Neuronal stem cell (in vitro differentiated cells): ENCODE results near the gene ZNF512B.

ENCODE experiments used
- DNase-seq: peaks from one replicate; pipeline ENCODE4 v3.0.0-alpha.2; 2013; ENCODE audit warnings: low spot score
- H2AFZ ChIP-seq: one replicate; pipeline ENCODE4 v1.6.1; 2013; ENCODE audit warnings: mild to moderate bottlenecking, low read length, inconsistent platforms
- H2AK5ac ChIP-seq: 2 replicates; pipeline ENCODE4 v1.6.1; 2013; ENCODE audit warnings: low read depth, mild to moderate bottlenecking, inconsistent platforms, low read length, moderate library complexity, mixed read lengths
- H2BK120ac ChIP-seq: 2 replicates; pipeline ENCODE4 v1.6.1; 2013; ENCODE audit warnings: low read depth, mild to moderate bottlenecking, inconsistent platforms, low read length, moderate library complexity, mixed read lengths
- H2BK12ac ChIP-seq: one replicate; pipeline ENCODE4 v1.6.1; 2013; ENCODE audit warnings: low read length, inconsistent platforms
- H2BK15ac ChIP-seq: 2 replicates; pipeline ENCODE4 v1.6.1; 2013; ENCODE audit warnings: mild to moderate bottlenecking, low read length, inconsistent platforms, mixed read lengths
- H2BK5ac ChIP-seq: one replicate; pipeline ENCODE4 v1.6.1; 2013; ENCODE audit warnings: inconsistent platforms, mild to moderate bottlenecking, low read length, moderate library complexity
- H3K14ac ChIP-seq: one replicate; pipeline ENCODE4 v1.6.1; 2013; ENCODE audit warnings: low read length, inconsistent platforms
- H3K18ac ChIP-seq: 2 replicates; pipeline ENCODE4 v1.6.1; 2013; ENCODE audit warnings: low read length, inconsistent platforms
- H3K23ac ChIP-seq: 2 replicates; pipeline ENCODE4 v1.6.1; 2013; ENCODE audit warnings: low read depth, mild to moderate bottlenecking, mixed read lengths, low read length, inconsistent platforms; ENCODE audit not compliant: poor library complexity
- H3K27ac ChIP-seq: replicated peaks from 3 replicates; pipeline ENCODE4 v1.5.1; 2013; ENCODE audit warnings: low read length, inconsistent platforms
- H3K27me3 ChIP-seq, 3 experiments: 2 replicates each; pipeline ENCODE4 v1.6.1; 2013; ENCODE audit warnings: low read length in 3 of 3, mild to moderate bottlenecking in 2 of 3, inconsistent platforms in 1 of 3, low read depth in 1 of 3, mixed read lengths in 1 of 3, moderate library complexity in 1 of 3; ENCODE audit not compliant: control insufficient read depth in 3 of 3, insufficient read depth in 3 of 3
- H3K36me3 ChIP-seq, 2 donors: replicated peaks in 1 of 2; 2 replicates each; pipeline ENCODE4 v1.6.1; 2013; ENCODE audit warnings: low read length in 2 of 2; ENCODE audit not compliant: control insufficient read depth in 2 of 2, insufficient read depth in 2 of 2
- H3K4ac ChIP-seq: 2 replicates; pipeline ENCODE4 v1.6.1; 2013; ENCODE audit warnings: inconsistent platforms, mild to moderate bottlenecking, low read length, moderate library complexity
- H3K4me1 ChIP-seq, 2 donors: 1 replicate in 1 of 2; 2 replicates in 1 of 2; pipeline ENCODE4 v1.6.1; 2013; ENCODE audit warnings: low read length in 2 of 2, low read depth in 1 of 2; ENCODE audit not compliant: control insufficient read depth in 2 of 2, insufficient read depth in 1 of 2
- H3K4me2 ChIP-seq: one replicate; pipeline ENCODE4 v1.6.1; 2013; ENCODE audit warnings: mild to moderate bottlenecking, low read length, inconsistent platforms; ENCODE audit not compliant: insufficient read depth, poor library complexity, severe bottlenecking
- H3K4me3 ChIP-seq, 2 donors: 2 replicates each; pipeline ENCODE4 v1.5.1; 2013; ENCODE audit warnings: low read length in 2 of 2, mild to moderate bottlenecking in 2 of 2, inconsistent platforms in 1 of 2, moderate library complexity in 1 of 2
- H3K79me1 ChIP-seq: one replicate; pipeline ENCODE4 v1.6.1; 2013; ENCODE audit warnings: low read depth, mild to moderate bottlenecking, inconsistent platforms, low read length, moderate library complexity
- H3K9ac ChIP-seq: one replicate; pipeline ENCODE4 v1.6.1; 2013; ENCODE audit warnings: mild to moderate bottlenecking, low read depth, low read length, inconsistent platforms; ENCODE audit not compliant: poor library complexity
- H3K9me3 ChIP-seq, 2 donors: replicated peaks in 1 of 2; 2 replicates each; pipeline versions ENCODE3 to v1.6.1; 2013; ENCODE audit warnings: low read length in 2 of 2, mild to moderate bottlenecking in 2 of 2, inconsistent platforms in 1 of 2, low read depth in 1 of 2, mixed read lengths in 1 of 2, moderate library complexity in 1 of 2; ENCODE audit not compliant: control insufficient read depth in 2 of 2, insufficient read depth in 1 of 2
- H4K8ac ChIP-seq: one replicate; pipeline ENCODE4 v1.6.1; 2013; ENCODE audit warnings: low read depth, mild to moderate bottlenecking, inconsistent platforms, low read length, moderate library complexity
- H4K91ac ChIP-seq: one replicate; pipeline ENCODE4 v1.6.1; 2013; ENCODE audit warnings: low read length, low read depth, mild to moderate bottlenecking, inconsistent platforms; ENCODE audit not compliant: poor library complexity
- WGBS, 2 donors: extraction: QIAGEN DNeasy Blood & Tissue Kit; methylation state at CpG; one replicate each; pipeline ENCODE4 v1.1.7; 2013; ENCODE audit warnings: missing lambda C conversion rate in 2 of 2, mixed read lengths in 1 of 2; ENCODE audit not compliant: insufficient read length in 2 of 2, insufficient replicate concordance in 1 of 2; ENCODE audit errors: extremely low coverage in 2 of 2; 5-methylcytosine and 5-hydroxymethylcytosine counted together

ZNF512B gene

GRCh38 chr20:63955827-63956663, 13.7 kb downstream of the ZNF512B start, which contains the start of gene UCKL1:
Gene UCKL1, minus strand, starts transcription at chr20:63956416. Its CDS starts 44 bp downstream, at chr20:63956372.
- peak within 1 kb of the TSS; percentile 89 for H3K4ac ChIP-seq
- no CpG with 5 or more reads among the region's 105 CpGs for WGBS, 2 donors

DNA sequence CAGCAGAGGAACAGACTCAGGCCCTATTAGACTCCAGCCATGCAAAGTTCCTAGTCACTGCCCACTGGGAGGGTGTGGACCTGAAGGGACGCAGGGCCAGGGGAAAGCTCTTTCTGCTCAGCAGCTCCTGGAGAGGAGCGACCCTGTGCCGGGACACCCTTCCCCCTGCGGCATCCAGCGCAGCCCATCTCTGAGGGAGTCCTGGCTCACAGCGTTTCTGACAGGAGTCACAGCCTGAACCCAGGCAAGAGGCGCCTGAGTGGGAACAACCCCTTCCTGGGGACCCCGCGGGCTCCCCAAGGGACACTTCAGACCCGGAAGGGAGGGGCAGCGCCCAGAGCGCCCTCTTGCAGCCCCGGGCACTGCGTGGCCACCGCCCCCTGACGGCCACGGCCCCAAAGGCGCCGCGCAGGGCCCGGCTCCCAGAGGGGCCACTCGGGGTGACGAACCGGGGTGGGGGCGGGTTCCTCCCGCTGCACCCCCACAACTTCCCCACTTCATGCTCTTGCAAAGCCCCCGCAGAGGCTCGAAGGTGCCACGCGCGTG, 14.4 kb downstream of the ZNF512B start:
- peak overlapping the region; percentile 97 for H3K14ac ChIP-seq
- peak overlapping the region; percentile 99 for H2AK5ac ChIP-seq
- peak overlapping the region; percentile 99 for H3K18ac ChIP-seq
- DNase-seq: no peak
- H2BK5ac ChIP-seq: peak overlapping the region; percentile 97
- H3K36me3 ChIP-seq: peaks cover 13 to 37% of the 10 kb centered on the region in 2 donors
- H3K27me3 ChIP-seq: no peaks in the 10 kb centered on the region
- H3K23ac ChIP-seq: peak overlapping the region; percentile 97
- peaks cover 31% of the 10 kb centered on the region for H3K79me1 ChIP-seq
- peak overlapping the region; percentile 100 for H3K9ac ChIP-seq
- H2BK120ac ChIP-seq: no peak overlapping the region
- H3K9me3 ChIP-seq: no peaks in the 10 kb centered on the region
- H3K4me2 ChIP-seq: peak overlapping the region; percentile 83
- H2BK12ac ChIP-seq: peak overlapping the region; percentile 58
- no peak overlapping the region for H4K8ac ChIP-seq
- peak overlapping the region; percentile 95 for H2AFZ ChIP-seq
- peak overlapping the region; percentile 84 for H2BK15ac ChIP-seq
- peak overlapping the region; percentile 85 to 96 for H3K4me3 ChIP-seq
- peak overlapping the region; percentile 89 for H3K4ac ChIP-seq
- no peak overlapping the region for H3K27ac ChIP-seq
- peaks cover 24 to 27% of the 10 kb centered on the region in 2 donors for H3K4me1 ChIP-seq
- WGBS, 2 donors: no CpG with 5 or more reads among the region's 31 CpGs
- H4K91ac ChIP-seq: no peak overlapping the region

More at GRCh38 chr20:63955827-63956663, 13.7 kb downstream of the ZNF512B start, which contains the start of gene UCKL1:
- peak within 1 kb of the TSS; percentile 99 for H3K18ac ChIP-seq
- H3K23ac ChIP-seq: peak within 1 kb of the TSS; percentile 97
- H3K4me1 ChIP-seq: peaks cover 24 to 27% of the 10 kb centered on the region in 2 donors
- H4K91ac ChIP-seq: no peak within 1 kb of the TSS
- H3K27me3 ChIP-seq: no peaks in the 10 kb centered on the region
- peak within 1 kb of the TSS; percentile 58 for H2BK12ac ChIP-seq
- peak; percentile 87 for DNase-seq
- peaks cover 31% of the 10 kb centered on the region for H3K79me1 ChIP-seq
- H3K4me2 ChIP-seq: peak within 1 kb of the TSS; percentile 83
- peak within 1 kb of the TSS; percentile 48 for H4K8ac ChIP-seq
- no peak within 1 kb of the TSS for H2BK120ac ChIP-seq
- H3K27ac ChIP-seq: peak within 1 kb of the TSS; percentile 15
- peak within 1 kb of the TSS; percentile 85 to 96 for H3K4me3 ChIP-seq
- H3K9ac ChIP-seq: peak within 1 kb of the TSS; percentile 100
- peak within 1 kb of the TSS; percentile 99 for H2AK5ac ChIP-seq
- no peaks in the 10 kb centered on the region for H3K9me3 ChIP-seq
- H2AFZ ChIP-seq: peak within 1 kb of the TSS; percentile 95
- peak within 1 kb of the TSS; percentile 97 for H3K14ac ChIP-seq
- H2BK5ac ChIP-seq: peak within 1 kb of the TSS; percentile 97
- H2BK15ac ChIP-seq: peak within 1 kb of the TSS; percentile 84
- peaks cover 13 to 39% of the 10 kb centered on the region in 2 donors for H3K36me3 ChIP-seq

- peaks cover 30 to 33% of the 10 kb centered on the region in 2 donors for H3K4me1 ChIP-seq
- H3K36me3 ChIP-seq: peaks cover 7 to 29% of the 10 kb centered on the region in 2 donors
- H3K23ac ChIP-seq: peak overlapping the region; percentile 1
- H2BK120ac ChIP-seq: no peak overlapping the region
- peak overlapping the region; percentile 64 for H3K9ac ChIP-seq
- H4K91ac ChIP-seq: no peak overlapping the region
- no peak overlapping the region for H3K18ac ChIP-seq
- no peak overlapping the region for H3K4ac ChIP-seq
- peak overlapping the region; percentile 49 to 85 for H3K4me3 ChIP-seq
- H3K4me2 ChIP-seq: no peak overlapping the region
- H3K27ac ChIP-seq: no peak overlapping the region
- peaks cover 31% of the 10 kb centered on the region for H3K79me1 ChIP-seq
- H2BK5ac ChIP-seq: no peak overlapping the region
- no peak overlapping the region for H2BK12ac ChIP-seq
- DNase-seq: no peak
- no peak overlapping the region for H3K14ac ChIP-seq
- no peaks in the 10 kb centered on the region for H3K27me3 ChIP-seq
- peak overlapping the region; percentile 30 for H2BK15ac ChIP-seq
- no peak overlapping the region for H2AFZ ChIP-seq
- H2AK5ac ChIP-seq: no peak overlapping the region
- H4K8ac ChIP-seq: no peak overlapping the region
- no CpG with 5 or more reads among the region's 13 CpGs for WGBS, 2 donors
- H3K9me3 ChIP-seq: no peaks in the 10 kb centered on the region
Measured at GRCh38 chr20:63953764-63954429, 15.8 kb downstream of the ZNF512B start.
